GM13977 (cell line): ENCODE measurements around the gene RAB13.
A peak's percentile ranks its signal among the peaks of the same experiment; 100 is the strongest.
"Not testable (repeated sequence)": the region's sequence is repeated elsewhere in the genome, so short reads cannot be mapped to it uniquely, and the experiment has no call there.

Experiments
- DNase-seq: peaks from one replicate; pipeline ENCODE4 v3.0.0; 2012; ENCODE audit warnings: low spot score
- CTCF ChIP-seq: IDR thresholded peaks from 2 replicates; pipeline ENCODE4 v1.5.1; 2012; ENCODE audit warnings: mild to moderate bottlenecking, control low read depth; ENCODE audit not compliant: insufficient read depth; ENCODE audit errors: extremely low read depth, missing control alignments
- in situ Hi-C: fragments of 300-500 bp; cut with MboI; formaldehyde crosslinking; loops from one replicate; pipeline ENCODE4 v1.12.0; 2022; ENCODE audit warnings: low sequenced_read_pairs, low pct_unique_long_range_greater_than_20kb, mixed read lengths, inconsistent platforms; ENCODE audit not compliant: unreplicated experiment

The RAB13 gene

GRCh38 chr1:153985941-153986761, at the start of gene RAB13:
Gene RAB13, minus strand, starts transcription at chr1:153986339. Its CDS starts 103 bp downstream, at chr1:153986236.
- in situ Hi-C loops = loop anchor here (10.0 to 25.0 kb wide), 2 partner anchors 311 to 474 kb away; partner anchors contain the start of genes ILF2 and NPR1
- DNase-seq = peak; percentile 56
- no peak for TF ChIP-seq CTCF

GRCh38 chr1:154033697-154034096, 47.6 kb upstream of the RAB13 start:
- DNase-seq, in situ Hi-C loops: not testable (repeated sequence)

GRCh38 chr1:154019940-154020339, 33.8 kb upstream of the RAB13 start:
- in situ Hi-C loops = no loop called here

GRCh38 chr1:154019269-154019668, 33.1 kb upstream of the RAB13 start:
- in situ Hi-C loops = no loop called here
- no peak for DNase-seq
- no peak for TF ChIP-seq CTCF

More at GRCh38 chr1:154019940-154020339, 33.8 kb upstream of the RAB13 start:
- no peak for TF ChIP-seq CTCF
- no peak for DNase-seq

- no peak for DNase-seq
- in situ Hi-C loops = no loop called here
- TF ChIP-seq CTCF = no peak
Observed at GRCh38 chr1:154014154-154014907, 28.2 kb upstream of the RAB13 start.

- DNase-seq, in situ Hi-C loops: not testable (repeated sequence)
Observed at GRCh38 chr1:154012543-154012942, 26.4 kb upstream of the RAB13 start.

GRCh38 chr1:154012129-154012528, 26.0 kb upstream of the RAB13 start:
- no peak for DNase-seq
- TF ChIP-seq CTCF = no peak
- in situ Hi-C loops = no loop called here
